HepG2 (cell line): ENCODE results near the gene JUND. TPM values are rescaled to one million over a fixed set of nuclear protein-coding genes. Genes with fewer than 3 reads are reported as not detected.

Experiments
- AGO2 ChIP-seq: fragments of 200-400 bp; formaldehyde crosslinking; optimal IDR thresholded peaks from 2 replicates; pipeline ENCODE3; 2017; ENCODE audit warnings: mild to moderate bottlenecking, low read depth, low read length, moderate library complexity
- BCLAF1 ChIP-seq: fragments of 450-650 bp; IDR thresholded peaks from 2 replicates; pipeline ENCODE4 v1.6.1; 2017; ENCODE audit warnings: mild to moderate bottlenecking
- BRD4 ChIP-seq: sonication (generic); formaldehyde crosslinking; IDR thresholded peaks from 2 replicates; pipeline ENCODE4 v1.4.0; 2020; ENCODE audit warnings: missing genetic modification reagents
- DRAP1 ChIP-seq: IDR thresholded peaks from 2 replicates; pipeline ENCODE4 v1.6.1; 2016; ENCODE audit warnings: missing genetic modification reagents, missing compliant biosample characterization
- FOXA1 ChIP-seq, 2 experiments: fragments of 450-650 bp in 1 of 2; sonication (generic) in 1 of 2; formaldehyde crosslinking in 1 of 2; IDR thresholded peaks; 2 replicates each; pipeline versions ENCODE4 v1.4.0 to v1.6.1; 2016 to 2020; ENCODE audit warnings: missing genetic modification reagents in 1 of 2
- FOXJ3 ChIP-seq: sonication (generic); formaldehyde crosslinking; IDR thresholded peaks from 2 replicates; pipeline ENCODE4 v1.4.0; 2020; ENCODE audit warnings: missing genetic modification reagents, mild to moderate bottlenecking, borderline replicate concordance
- FOXP1 ChIP-seq, 2 experiments: fragments of 450-650 bp in 1 of 2; IDR thresholded peaks; 2 replicates each; pipeline ENCODE4 v1.6.1; 2017 to 2018; ENCODE audit warnings: antibody characterized with exemption in 1 of 2
- KLF13 ChIP-seq: sonication (generic); formaldehyde crosslinking; IDR thresholded peaks from 2 replicates; pipeline ENCODE4 v1.4.0; 2020; ENCODE audit warnings: mild to moderate bottlenecking, missing genetic modification reagents
- KLF9 ChIP-seq: IDR thresholded peaks from 2 replicates; pipeline ENCODE4 v1.6.1; 2016; ENCODE audit warnings: low read depth
- MEIS1 ChIP-seq: sonication (generic); formaldehyde crosslinking; IDR thresholded peaks from 2 replicates; pipeline ENCODE4 v1.9.0; 2021; ENCODE audit warnings: mild to moderate bottlenecking, missing genetic modification reagents, moderate library complexity, borderline replicate concordance
- NONO ChIP-seq, 2 experiments: fragments of 450-650 bp in 1 of 2; sonication (generic) in 1 of 2; formaldehyde crosslinking in 1 of 2; IDR thresholded peaks in 1 of 2; conservative IDR thresholded peaks in 1 of 2; 2 replicates each; pipeline versions ENCODE4 v1.6.1 to v1.8.0; 2017 to 2022; ENCODE audit warnings: mild to moderate bottlenecking in 1 of 2, missing genetic modification reagents in 1 of 2, moderate library complexity in 1 of 2
- PHF21A ChIP-seq: sonication (generic); formaldehyde crosslinking; IDR thresholded peaks from 2 replicates; pipeline ENCODE4 v1.5.0; 2020; ENCODE audit warnings: mild to moderate bottlenecking, missing genetic modification reagents
- POLR2AphosphoS5 ChIP-seq: IDR thresholded peaks from 2 replicates; pipeline ENCODE4 v1.6.1; 2012; ENCODE audit warnings: low read depth, low read length
- SMAD3 ChIP-seq: sonication (generic); formaldehyde crosslinking; IDR thresholded peaks from 2 replicates; pipeline ENCODE4 v1.4.0; 2020; ENCODE audit warnings: missing genetic modification reagents
- SOX5 ChIP-seq: IDR thresholded peaks from 2 replicates; pipeline ENCODE4 v1.6.1; 2016; ENCODE audit warnings: borderline replicate concordance
- TMF1 ChIP-seq: sonication (generic); formaldehyde crosslinking; IDR thresholded peaks from 2 replicates; pipeline ENCODE4 v1.8.1; 2022; ENCODE audit warnings: low read depth, missing genetic modification reagents
- ZBTB21 ChIP-seq: sonication (generic); formaldehyde crosslinking; IDR thresholded peaks from 2 replicates; pipeline ENCODE4 v1.4.0; 2020; ENCODE audit warnings: missing genetic modification reagents
- ZBTB46 ChIP-seq: sonication (generic); formaldehyde crosslinking; IDR thresholded peaks from 2 replicates; pipeline ENCODE4 v1.4.0; 2020; ENCODE audit warnings: mild to moderate bottlenecking, missing genetic modification reagents, borderline replicate concordance
- ZFP82 ChIP-seq: sonication (generic); formaldehyde crosslinking; IDR thresholded peaks from 2 replicates; pipeline ENCODE4 v1.5.1; 2020; ENCODE audit warnings: mild to moderate bottlenecking, missing genetic modification reagents, borderline replicate concordance
- ZFYVE20 ChIP-seq: sonication (generic); formaldehyde crosslinking; IDR thresholded peaks from 2 replicates; pipeline ENCODE4 v1.8.0; 2023; ENCODE audit warnings: low read depth, mild to moderate bottlenecking, moderate library complexity, missing genetic modification reagents, borderline replicate concordance
- ZIK1 ChIP-seq: sonication (generic); formaldehyde crosslinking; IDR thresholded peaks from 2 replicates; pipeline ENCODE4 v1.5.0; 2020; ENCODE audit warnings: mild to moderate bottlenecking, low read depth, missing genetic modification reagents, borderline replicate concordance
- ZNF10 ChIP-seq: sonication (generic); formaldehyde crosslinking; IDR thresholded peaks from 2 replicates; pipeline ENCODE4 v1.4.0; 2020; ENCODE audit warnings: mild to moderate bottlenecking, low read depth, missing genetic modification reagents, borderline replicate concordance
- ZNF3 ChIP-seq: IDR thresholded peaks from 2 replicates; pipeline ENCODE4 v1.7.0; 2017; ENCODE audit warnings: inconsistent platforms
- ZNF557 ChIP-seq: sonication (generic); formaldehyde crosslinking; IDR thresholded peaks from 2 replicates; pipeline ENCODE4 v1.4.0; 2020; ENCODE audit warnings: missing genetic modification reagents
- ZNF563 ChIP-seq: sonication (generic); formaldehyde crosslinking; IDR thresholded peaks from 2 replicates; pipeline ENCODE4 v1.8.0; 2022; ENCODE audit warnings: mild to moderate bottlenecking, moderate library complexity, missing genetic modification reagents
- ZNF607 ChIP-seq: sonication (generic); formaldehyde crosslinking; IDR thresholded peaks from 2 replicates; pipeline ENCODE4 v1.5.1; 2020; ENCODE audit warnings: missing genetic modification reagents, mild to moderate bottlenecking, borderline replicate concordance
- polyA plus RNA-seq, 8 experiments: library from polyadenylated mRNA; depleted of rRNA in 3 of 8; stranded (reverse) in 7 of 8; unstranded in 1 of 8; fragments of >200 nt; fragmentation: Illumina TruSeq in 4 of 8; extraction: Trizol in 4 of 8; gene quantifications; 2 replicates each; pipeline versions ENCODE4 v1.2.1 to v1.2.3, GENCODE V29; 2011 to 2016; ENCODE audit warnings: low read depth in 4 of 8, missing spikeins in 1 of 8, mixed read lengths in 1 of 8; ENCODE audit not compliant: insufficient read depth in 1 of 8
- total RNA-seq, 5 experiments: library from RNA; depleted of rRNA; stranded (reverse); fragments of >200 nt; fragmentation: Illumina TruSeq; extraction: Trizol; gene quantifications; 2 replicates each; pipeline ENCODE4 v1.2.3, GENCODE V29; 2016; ENCODE audit warnings: low read depth in 1 of 5

The JUND gene
- total and polyA plus RNA-seq, 2 of the 13 experiments (the other 11 are each of a cell fraction or from before 2014, with no cell fraction given) = 41.2 to 59.8 TPM

GRCh38 chr19:18280247-18281081 lies 958 bp downstream of the JUND start (continued):
- TF ChIP-seq PHF21A (CRISPR knock-in tag) (no peak), KLF9 (CRISPR knock-in tag) (no peak), ZNF10 (no peak), SOX5 (CRISPR knock-in tag) (no peak), ZNF607 (CRISPR knock-in tag) (no peak), FOXA1 (IDR thresholded peaks at IDR 0.05) (no peak), FOXA1 (CRISPR knock-in tag; IDR thresholded peaks at IDR 0.05) (0 out of 2 replicates have a peak, but pooled peaks have one; percentile 23), ZNF557 (CRISPR knock-in tag) (0 out of 2 replicates have a peak, but pooled peaks have one; percentile 36), FOXP1 (IDR thresholded peaks at IDR 0.05) (no peak), FOXP1 (CRISPR knock-in tag; IDR thresholded peaks at IDR 0.05) (no peak), BCLAF1 (no peak), ZNF563 (no peak; the same call in none of the 2 replicates), NONO (IDR thresholded peaks at IDR 0.05) (no peak), NONO (CRISPR knock-in tag; conservative IDR thresholded peaks at IDR 0.05) (0 out of 2 replicates have a peak, but pooled peaks have one; percentile 64), DRAP1 (CRISPR knock-in tag) (peak; percentile 46; the same call in 1 of the 2 replicates), MEIS1 (no peak), AGO2 (peak; percentile 96), BRD4 (CRISPR knock-in tag) (peak; percentile 78; the same call in 1 of the 2 replicates), KLF13 (CRISPR knock-in tag) (no peak), POLR2AphosphoS5 (peak; percentile 70), SMAD3 (CRISPR knock-in tag) (no peak), ZFP82 (CRISPR knock-in tag) (no peak), ZBTB46 (no peak), ZFYVE20 (CRISPR knock-in tag) (no peak), TMF1 (no peak), ZNF3 (CRISPR knock-in tag) (no peak), ZBTB21 (no peak), FOXJ3 (CRISPR knock-in tag) (no peak; the same call in 1 of the 2 replicates), ZIK1 (CRISPR knock-in tag) (no peak)
